GM18873 (cell line): ENCODE data around the gene TMX1.
"Not testable (repeated sequence)": the region's sequence is repeated elsewhere in the genome, so short reads cannot be mapped to it uniquely, and the experiment has no call there.

ENCODE experiments used
- ATAC-seq: cut with Tn5 transposase; IDR thresholded peaks from one replicate; pipeline ENCODE4 v1.9.1; 2021; ENCODE audit warnings: mild to moderate bottlenecking, moderate library complexity, moderate number of reproducible peaks; ENCODE audit not compliant: unreplicated experiment, low FRiP score

TMX1 gene, protein sequence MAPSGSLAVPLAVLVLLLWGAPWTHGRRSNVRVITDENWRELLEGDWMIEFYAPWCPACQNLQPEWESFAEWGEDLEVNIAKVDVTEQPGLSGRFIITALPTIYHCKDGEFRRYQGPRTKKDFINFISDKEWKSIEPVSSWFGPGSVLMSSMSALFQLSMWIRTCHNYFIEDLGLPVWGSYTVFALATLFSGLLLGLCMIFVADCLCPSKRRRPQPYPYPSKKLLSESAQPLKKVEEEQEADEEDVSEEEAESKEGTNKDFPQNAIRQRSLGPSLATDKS

DNA sequence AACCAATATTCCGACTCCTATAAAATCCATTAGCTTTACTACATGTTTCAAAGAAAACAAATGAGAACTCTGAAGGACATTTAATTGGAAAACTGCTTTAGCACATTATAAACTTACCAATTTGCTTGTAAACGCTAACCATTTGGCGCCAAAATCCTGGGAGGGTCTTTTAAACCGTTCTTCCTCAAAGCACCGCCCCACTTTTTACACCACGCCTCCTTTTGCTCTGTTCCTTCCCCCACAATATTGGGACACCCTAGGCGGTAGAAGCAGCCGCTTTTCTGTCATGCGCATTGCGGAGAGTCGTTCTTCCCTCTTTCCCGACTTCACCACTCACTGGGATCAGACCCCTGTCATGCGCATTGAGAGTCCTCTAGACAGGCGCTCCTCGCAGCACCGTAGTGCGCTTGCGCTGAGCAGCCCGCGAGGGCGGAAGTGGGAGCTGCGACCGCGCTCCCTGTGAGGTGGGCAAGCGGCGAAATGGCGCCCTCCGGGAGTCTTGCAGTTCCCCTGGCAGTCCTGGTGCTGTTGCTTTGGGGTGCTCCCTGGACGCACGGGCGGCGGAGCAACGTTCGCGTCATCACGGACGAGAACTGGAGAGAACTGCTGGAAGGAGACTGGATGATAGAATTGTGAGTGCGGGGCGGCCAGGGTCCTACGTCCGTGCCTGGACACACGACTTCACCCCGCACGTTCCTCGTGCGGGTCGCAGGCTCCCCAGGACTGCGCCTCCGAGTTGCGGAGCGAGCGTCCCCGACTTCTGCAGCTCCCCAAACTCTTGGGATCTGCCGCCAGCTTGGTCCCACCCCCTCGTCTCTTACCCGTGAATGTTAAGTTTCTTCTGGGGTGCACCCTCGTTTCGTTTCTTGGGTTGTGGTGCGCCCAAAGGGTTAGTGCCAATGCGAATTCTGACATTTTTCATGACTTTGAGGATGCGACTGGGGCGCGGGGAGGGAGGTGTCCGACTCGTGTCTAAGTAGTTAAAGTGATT lies at the start of gene TMX1:
Gene TMX1 (plus strand): TSS at position 435 of the 991 bp plus-strand sequence. CDS start 46 bp downstream, at position 481.
- peak; percentile 84 for ATAC-seq

DNA sequence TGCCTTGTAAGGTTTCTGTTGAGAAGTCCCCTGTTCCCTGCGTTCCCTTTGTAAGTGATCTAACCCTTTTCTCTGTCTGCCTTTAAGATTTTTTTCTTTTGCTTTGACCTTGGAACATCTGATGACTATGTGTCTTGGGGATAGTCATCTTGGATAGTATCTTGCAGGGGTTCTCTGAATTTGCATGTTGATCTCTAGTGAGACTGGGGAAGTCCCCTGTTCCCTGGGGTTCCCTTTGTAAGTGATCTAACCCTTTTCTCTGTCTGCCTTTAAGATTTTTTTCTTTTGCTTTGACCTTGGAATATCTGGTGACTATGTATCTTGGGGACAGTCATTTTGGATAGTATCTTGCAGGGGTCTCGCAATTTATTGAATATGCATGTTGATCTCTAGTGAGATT lies 38.2 kb upstream of the TMX1 start:
- no peak for ATAC-seq

DNA sequence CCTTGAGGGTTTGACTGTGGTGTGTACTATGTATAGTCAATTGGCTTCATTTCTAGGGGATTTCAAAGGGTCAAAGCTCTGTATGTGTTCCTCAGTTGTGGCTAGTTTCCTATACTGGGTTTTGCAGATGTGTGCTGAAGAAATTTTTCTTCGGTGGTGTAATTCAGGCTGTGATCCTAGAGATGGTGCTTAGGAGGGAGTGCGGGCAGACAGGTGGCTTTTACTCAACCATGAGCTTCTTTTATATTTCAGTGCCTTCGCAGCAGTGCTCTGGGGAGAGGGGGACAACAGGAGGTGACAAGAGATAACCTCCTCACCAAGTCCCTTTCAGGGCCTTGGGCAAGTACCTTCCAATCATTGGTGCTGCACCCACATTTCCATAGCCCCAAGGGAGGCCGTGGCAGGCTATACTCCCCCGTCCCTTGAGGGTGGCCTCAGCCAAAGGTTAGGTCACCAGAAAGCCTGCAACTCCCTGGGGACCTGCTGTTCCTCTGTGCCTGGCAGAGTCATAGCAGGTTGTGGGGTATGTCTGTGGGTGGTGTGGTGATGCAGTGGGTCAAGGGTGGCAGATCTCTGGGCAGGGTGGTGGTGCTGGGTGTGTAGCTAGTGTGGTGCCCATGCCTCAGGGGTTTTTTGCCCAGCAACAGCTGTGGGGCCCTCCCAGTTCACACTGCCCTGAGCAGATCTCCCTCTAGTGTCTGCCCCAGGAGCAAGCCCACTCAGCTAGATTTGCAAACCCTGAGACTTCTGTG lies 37.0 kb upstream of the TMX1 start:
- peak; percentile 68 for ATAC-seq

DNA sequence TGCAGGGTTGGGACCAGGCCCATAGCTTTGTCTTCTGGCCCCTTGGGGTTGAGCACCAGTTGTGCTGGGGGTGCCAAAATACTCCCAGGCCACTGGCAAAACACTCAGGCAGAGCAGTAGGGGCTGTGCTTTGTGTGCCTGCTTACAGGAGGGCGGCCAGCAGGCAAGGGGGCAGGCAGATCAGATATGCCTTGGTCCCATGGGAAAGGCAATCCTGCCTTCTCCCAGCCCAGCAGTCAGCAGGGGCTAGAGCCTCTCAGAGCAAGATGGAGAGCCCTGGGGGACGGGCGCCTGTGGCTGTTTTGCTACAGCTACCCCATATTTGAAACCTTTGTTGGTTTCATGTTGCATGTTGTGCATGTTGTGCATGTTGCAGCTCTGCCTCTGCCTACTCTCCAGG lies 36.2 kb upstream of the TMX1 start:
- peak; percentile 4 for ATAC-seq

DNA sequence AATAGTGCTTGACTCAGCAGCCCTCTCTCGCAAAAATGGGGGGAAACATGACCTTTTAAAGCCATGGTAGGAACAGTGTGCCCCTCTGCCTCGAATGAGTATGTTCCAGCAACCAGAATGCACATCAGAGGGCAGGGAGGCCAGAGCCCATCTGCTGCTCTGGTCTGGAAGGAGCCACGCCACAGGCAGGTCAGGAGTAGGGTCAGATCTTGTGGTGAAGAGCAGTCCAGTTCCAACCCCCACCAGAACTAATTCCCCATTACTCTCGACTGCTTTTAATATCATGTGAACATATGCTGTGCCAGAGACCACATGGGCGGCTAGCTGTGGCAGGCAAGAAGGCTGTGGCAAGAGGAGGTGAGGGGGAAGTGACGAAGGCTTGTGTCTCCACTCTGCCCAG lies 34.6 kb upstream of the TMX1 start:
- ATAC-seq = no peak

DNA sequence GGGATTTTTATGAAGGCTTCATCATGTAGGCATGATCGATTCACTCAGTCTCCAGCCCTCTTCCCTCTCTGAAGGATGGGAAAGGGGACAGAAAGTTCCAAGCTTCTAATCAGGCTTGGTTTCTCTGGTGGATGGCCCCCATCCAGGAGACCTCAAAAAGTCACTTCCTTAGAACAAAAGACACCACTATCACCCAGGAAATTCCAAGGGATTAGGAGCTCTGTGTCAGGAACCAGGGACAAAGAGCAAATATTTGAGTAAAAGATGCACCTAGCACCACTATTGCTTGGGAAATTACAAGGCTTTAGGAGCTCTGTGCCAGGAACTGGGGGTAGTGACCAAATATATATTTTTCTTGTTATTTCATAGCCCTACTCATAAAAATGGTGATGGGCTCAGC lies 33.6 kb upstream of the TMX1 start:
- no peak for ATAC-seq

DNA sequence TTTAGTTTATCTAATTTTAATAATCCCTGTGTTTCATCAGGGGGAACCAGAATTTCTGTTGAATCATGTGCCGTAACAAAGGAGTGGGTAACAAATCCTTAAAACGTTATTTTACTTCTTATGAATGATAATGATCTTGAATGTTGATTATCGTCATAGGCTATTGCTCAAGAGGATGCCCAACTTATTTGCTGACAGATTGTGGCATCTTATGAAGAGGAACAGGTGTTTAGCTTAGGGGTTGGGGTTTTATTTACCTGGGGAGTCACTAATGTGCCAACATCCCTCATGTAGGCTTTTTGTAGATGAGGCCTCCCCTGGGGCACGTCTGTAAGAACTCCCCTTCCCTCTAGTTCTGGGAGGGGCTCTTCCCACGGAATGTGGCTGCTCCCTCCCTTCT lies 32.4 kb upstream of the TMX1 start:
- no peak for ATAC-seq

DNA sequence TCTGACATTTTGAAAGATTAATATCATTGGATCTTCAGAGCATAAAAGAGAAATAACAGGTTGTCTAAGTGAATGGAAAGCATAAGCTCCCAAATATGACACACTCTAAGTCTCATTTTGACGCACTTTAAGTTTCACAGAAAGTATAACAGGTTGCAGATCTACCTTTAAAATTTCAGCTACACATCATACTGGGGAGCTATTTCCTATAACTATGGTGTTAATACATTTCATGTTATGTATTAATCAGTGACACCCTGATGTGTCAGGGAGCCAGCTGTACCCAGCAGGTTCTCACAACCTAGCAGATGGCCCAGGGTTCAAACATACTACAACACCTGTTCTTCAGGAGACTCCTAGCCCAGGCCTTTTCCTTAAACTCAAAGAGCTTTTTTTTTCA lies 31.1 kb upstream of the TMX1 start:
- ATAC-seq = no peak

DNA sequence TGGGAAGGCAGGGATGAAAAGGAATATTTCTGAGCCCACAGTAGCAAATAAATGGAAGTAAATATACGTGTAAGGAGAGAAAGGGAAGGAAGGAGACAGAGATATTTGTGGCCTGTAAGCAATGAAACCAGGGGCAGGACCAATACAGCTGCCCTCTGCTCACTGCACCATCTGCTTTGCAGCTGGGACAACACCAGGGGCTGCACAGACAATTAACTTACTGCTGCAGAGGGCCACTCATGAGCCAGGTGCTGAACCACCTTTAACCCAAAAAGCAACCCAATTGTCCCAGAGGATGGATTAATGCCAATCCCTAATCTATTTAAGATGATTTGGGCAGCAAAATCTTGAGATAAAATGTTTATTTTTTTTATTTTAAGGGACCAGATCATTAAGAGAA lies 30.6 kb upstream of the TMX1 start:
- ATAC-seq = no peak

DNA sequence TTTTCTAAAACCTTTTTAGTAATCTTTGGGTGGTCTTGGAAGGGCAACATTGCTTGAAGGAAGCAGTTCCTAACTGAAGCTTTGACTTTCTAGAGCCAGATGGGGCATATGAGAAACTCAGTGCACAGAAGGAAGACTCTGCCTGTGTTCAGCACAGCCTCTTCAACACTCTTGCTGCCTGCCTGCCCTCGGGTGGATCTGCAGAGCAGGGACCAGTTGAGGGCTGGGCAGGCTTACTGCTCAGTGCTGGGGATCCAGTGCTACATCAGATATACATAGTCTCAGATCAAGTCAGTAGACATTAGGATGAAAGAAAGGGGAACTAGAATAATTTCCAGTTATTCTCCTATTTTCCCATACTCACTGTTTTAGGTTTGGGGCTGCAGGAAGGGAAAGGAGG lies 29.5 kb upstream of the TMX1 start:
- no peak for ATAC-seq

DNA sequence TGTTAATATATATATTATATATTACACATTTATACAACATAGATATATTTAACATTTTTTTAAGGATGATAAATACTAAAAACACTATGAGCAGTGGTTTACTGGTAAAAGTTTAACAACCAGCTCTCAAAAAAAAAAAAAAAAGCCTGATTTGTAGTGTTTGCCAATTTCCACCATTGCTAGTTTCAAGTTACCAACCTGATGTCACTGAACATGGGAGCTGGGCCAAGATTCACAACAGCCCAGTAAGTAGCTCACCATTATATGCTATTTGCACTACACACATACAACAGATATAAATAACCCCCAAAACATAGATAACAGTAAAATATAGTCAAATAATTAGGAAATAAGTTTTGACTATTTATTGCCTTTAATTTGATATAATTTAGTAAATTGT lies 28.9 kb upstream of the TMX1 start:
- ATAC-seq = no peak

DNA sequence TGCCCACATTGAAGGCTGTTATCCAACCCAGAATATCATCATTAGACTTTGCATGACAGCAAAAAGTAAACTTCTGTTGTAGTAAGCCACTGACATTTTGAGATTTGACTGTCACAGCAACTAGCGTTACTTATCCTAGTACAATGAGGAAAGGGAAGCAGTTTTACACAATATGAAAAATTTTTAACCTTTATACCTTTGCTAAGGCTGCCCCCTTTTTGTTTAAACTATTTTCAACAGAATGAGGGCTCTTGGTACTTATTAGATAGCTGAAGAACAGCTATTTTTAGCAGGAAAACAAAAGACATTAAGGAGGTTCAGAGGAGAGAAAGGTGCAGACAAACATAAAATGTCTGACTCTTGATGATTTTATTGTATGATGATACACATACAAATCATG lies 23.4 kb upstream of the TMX1 start:
- ATAC-seq = no peak

DNA sequence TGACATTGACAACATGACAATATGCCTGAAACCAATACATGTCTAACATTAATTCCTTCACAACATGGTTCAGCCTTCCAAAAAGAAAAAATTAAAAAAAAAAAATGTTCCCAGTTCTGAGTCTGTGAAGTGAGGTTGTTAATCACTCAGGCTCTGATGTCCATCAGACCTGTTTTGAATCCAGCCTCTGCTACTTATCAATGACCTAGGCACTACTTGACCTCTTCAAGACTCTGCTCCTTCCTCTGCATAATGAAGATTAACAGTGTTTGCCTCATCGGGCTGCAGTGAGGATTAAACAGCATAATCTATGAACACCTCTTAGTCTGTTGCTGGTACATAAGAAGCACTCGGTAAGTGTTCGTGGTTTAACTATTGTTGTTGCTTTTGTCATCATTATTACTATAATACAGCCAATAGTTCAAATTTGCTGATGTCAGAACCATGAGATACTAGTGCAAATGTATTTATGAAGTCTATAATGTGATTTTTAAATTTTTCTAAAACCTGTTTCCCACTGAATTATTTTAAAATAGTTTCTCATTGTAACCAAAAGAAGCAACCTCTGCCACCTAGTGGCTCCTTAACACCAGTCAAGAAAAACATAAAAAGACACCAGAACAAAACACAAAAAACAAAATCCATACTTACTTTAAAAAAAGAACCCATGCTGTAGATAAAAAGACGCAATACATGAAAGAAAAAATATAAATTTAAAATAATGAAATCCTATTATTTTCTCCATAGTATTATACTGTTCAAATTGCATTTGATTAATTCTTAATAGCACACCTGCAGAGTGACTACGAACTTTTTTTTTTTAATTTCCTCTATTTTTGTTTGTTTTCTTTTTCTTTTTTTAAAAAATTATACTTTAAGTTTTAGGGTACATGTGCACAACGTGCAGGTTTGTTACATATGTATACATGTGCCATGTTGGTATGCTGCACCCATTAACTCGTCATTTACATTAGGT lies 20.3 kb upstream of the TMX1 start:
- ATAC-seq = no peak

DNA sequence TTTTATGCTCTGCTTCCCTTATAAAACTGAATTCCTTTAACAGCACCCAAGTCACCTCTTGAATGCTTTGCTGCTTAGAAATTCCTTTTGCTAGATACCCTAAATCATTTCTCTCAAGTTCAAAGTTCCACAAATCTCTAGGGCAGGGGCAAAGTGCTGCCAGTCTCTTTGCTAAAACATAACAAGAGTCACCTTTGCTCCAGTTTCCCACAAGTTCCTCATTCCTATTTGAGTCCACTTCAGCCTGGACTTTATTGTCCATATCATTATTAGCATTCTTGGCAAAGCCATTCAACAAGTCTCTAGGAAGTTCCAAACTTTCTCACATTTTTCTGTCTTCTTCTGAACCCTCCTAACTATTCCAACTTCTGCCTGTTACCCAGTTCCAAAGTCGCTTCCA lies 16.6 kb upstream of the TMX1 start:
- not testable (repeated sequence) for ATAC-seq

DNA sequence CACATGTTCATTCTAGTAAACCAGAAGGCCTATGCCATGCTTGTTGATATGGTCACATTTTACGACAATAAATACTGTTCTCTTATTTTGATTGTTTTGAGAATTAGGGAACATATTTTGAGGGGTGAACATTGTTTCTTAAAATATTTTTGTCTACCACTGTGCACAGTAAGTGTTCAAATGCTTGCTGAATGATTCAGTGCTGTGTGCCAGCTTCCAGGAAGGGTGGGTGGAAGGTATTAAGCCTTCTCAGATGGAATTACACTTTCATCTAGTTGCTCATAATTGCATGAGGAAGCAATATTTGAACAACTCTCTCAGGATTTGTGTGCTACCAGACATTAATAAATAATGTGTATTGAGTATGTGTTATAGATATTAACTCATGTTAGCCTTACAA lies 15.5 kb upstream of the TMX1 start:
- ATAC-seq = no peak

DNA sequence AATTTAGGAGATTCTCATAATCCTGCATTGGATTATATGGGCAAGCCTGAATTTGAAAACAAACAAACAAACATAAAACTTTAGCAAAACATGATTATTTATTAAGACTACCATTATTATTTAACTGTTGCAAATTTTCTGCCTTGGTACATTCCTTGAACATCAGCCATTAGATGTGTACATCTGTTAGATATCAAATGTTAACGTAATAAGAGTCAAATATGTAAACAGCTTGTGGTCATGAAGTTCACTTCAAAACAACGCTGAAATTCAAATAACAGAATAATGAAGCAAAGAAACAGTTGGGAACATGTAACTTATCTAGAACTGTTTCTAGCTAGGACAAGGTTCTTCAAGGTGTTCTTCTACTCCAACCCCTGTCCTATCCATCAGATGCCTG lies 14.3 kb upstream of the TMX1 start:
- ATAC-seq = no peak

DNA sequence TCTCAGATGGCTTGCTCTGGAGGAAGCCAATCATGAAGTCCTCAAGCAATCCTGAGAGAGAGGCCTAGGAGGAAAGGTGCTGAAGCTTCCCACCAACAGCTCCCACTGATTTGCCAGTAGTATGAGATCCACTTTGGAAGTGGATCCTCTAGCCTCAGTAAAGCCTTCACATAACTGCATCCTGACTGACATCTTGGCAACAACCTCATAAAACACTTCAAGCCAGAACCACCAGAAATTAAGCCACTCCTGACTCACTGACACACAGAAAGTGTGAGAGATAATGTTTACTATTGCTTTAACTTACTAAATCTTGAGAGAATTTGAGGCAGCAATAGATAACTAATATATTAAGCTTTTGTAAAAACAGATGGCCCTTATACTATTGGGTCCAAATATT lies 11.7 kb upstream of the TMX1 start:
- ATAC-seq = no peak

DNA sequence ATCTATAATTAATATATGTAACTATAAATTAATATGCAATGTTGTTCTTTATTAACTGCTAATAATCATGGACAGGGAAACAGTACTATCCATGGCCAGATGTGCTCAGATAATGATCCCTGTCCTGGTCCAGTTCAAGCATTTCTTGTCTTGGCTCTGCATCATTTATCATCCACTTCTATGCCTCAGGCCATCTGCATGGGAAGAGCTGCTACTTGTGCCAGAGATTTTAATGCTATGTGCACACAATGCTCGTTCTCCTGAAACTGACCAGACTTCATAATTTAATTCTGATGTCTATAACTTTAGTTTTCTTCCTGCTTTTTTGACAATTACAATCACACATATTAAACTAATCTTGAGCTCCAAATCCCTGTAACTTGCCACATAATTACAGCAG lies 11.2 kb upstream of the TMX1 start:
- no peak for ATAC-seq

DNA sequence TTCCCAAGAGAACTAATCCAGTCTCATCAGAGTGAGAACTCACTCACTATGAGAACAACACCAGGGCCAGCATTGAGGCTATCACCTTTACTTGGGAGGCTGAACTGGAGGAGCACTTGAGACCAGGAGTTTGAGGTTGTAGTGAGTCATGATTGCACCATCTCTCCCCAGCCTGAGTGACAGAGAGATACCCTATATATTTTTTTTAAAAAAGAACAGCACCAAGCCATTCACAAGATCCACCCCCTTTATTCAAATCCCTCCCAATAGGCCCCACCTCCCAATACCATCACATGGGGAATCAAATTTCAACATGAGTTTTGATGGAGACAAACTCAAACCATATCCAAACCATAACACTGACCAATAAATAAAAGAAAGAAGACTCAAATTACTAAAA lies 3.7 kb upstream of the TMX1 start:
- no peak for ATAC-seq

DNA sequence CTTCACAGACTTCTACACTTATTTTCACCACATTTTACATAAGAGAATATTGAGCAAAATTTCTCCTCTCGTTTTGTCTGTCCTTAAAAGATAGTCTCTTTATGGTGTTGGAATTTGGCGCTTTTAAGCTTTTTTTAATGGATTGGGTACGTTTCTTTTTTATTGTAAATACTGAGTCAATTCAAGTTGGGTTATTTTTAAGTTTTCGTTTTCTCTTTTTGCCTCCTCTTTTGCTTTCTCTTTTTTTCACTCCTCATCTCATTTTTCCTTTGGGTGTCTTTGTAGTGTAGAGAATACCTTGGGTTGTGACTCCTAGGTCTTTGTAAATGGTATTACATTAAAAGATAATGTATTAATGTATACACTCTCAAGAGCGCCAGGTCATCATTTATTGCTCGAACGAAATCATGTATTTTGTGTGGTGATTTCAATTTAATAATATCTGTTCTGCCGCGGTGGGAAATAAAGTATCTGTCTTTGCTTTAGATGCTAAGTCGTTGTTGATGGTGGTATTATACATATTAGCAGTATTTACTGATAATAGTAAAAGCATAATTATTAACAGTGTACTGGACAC lies 845 bp downstream of the TMX1 start:
- no peak for ATAC-seq
